GM21447 (cell line): ENCODE results near the gene YIPF5.

ENCODE experiments used
- ATAC-seq: cut with Tn5 transposase; IDR thresholded peaks from one replicate; pipeline ENCODE4 v1.9.1; 2021; ENCODE audit not compliant: unreplicated experiment

YIPF5 gene

GRCh38 chr5:144128844-144129243 lies 41.6 kb downstream of the YIPF5 start:
- ATAC-seq, result no peak

- no peak for ATAC-seq
Observed at GRCh38 chr5:144126707-144127106, 43.8 kb downstream of the YIPF5 start.

- no peak for ATAC-seq
Observed at GRCh38 chr5:144125163-144125726, 45.2 kb downstream of the YIPF5 start.

- ATAC-seq, result no peak
Observed at GRCh38 chr5:144122641-144123040, 47.8 kb downstream of the YIPF5 start.

GRCh38 chr5:144122081-144122480 lies 48.4 kb downstream of the YIPF5 start:
- ATAC-seq, result no peak

- ATAC-seq, result no peak
Observed at GRCh38 chr5:144121577-144121976, 48.9 kb downstream of the YIPF5 start.

- ATAC-seq, result no peak
Observed at GRCh38 chr5:144120661-144121180, 49.7 kb downstream of the YIPF5 start.

- no peak for ATAC-seq
Observed at GRCh38 chr5:144117412-144117811, 53.0 kb downstream of the YIPF5 start.

- ATAC-seq, result no peak
Observed at GRCh38 chr5:144114571-144114970, 55.9 kb downstream of the YIPF5 start.
